Pancreas (tissue), 10 donors: ENCODE results near the gene CUX1. TPM values are rescaled to one million over a fixed set of nuclear protein-coding genes. Genes with fewer than 3 reads are reported as not detected.

Experiments
- ATAC-seq, 4 donors: fragments of 200-7000 bp; cut with Tn5 transposase; one replicate each; pipeline versions ENCODE4 v1.8.0 to v1.9.1; 2020; ENCODE audit warnings: mild to moderate bottlenecking in 4 of 4, moderate library complexity in 4 of 4
- DNase-seq, 6 donors: peaks; one replicate each; pipeline ENCODE4 v3.0.0-alpha.2; 2020
- FAIRE-seq: peaks from 2 replicates; lab custom pipeline; 2012; peaks lifted over from hg19 to GRCh38; lab: Jason Lieb, UNC
- H3K27ac ChIP-seq, 4 donors: fragments of 200-600 bp; sonication (generic); 1 replicate in 3 of 4; 2 replicates in 1 of 4; pipeline versions ENCODE4 v1.5.0 to v1.8.0; 2020
- H3K27me3 ChIP-seq, 4 donors: fragments of 200-600 bp; one replicate each; pipeline ENCODE4 v1.8.0; 2021
- H3K36me3 ChIP-seq, 3 donors: fragments of 200-600 bp; sonication (generic) in 1 of 3; one replicate each; pipeline versions ENCODE4 v1.5.0 to v1.8.0; 2020 to 2021
- H3K4me1 ChIP-seq, 3 donors: fragments of 200-600 bp; one replicate each; pipeline ENCODE4 v1.8.0; 2021
- H3K4me3 ChIP-seq, 4 donors: fragments of 200-600 bp; sonication (generic) in 2 of 4; one replicate each; pipeline versions ENCODE4 v1.5.0 to v1.8.0; 2020 to 2021
- H3K9me3 ChIP-seq, 4 donors: fragments of 200-600 bp; one replicate each; pipeline ENCODE4 v1.8.0; 2021
- WGBS, 2 donors: extraction: QIAGEN DNeasy Blood & Tissue Kit; methylation state at CpG; one replicate each; pipeline ENCODE4 v1.1.7; 2013; 5-methylcytosine and 5-hydroxymethylcytosine counted together
- intact Hi-C, 3 donors: fragments of 100-400 bp; cut with DNase I; formaldehyde crosslinking; loops; one replicate each; pipeline versions ENCODE4 v1.11.1 to v1.14.2; 2022
- polyA plus RNA-seq, 2 donors: library from polyadenylated mRNA; stranded (reverse); fragments of 200-250 nt; gene quantifications; one replicate each; pipeline ENCODE4 v1.2.3, GENCODE V29; 2013
- total RNA-seq, 6 donors: library from RNA; stranded (reverse); fragmentation: NEBNext Ultra II Directional in 4 of 6; extraction: Animal tissue kit (Norgen Biotek cat#: 25700) in 4 of 6; gene quantifications; one replicate each; pipeline versions ENCODE4 v1.2.1 to v1.2.4, GENCODE V29; 2021 to 2023
- TF ChIP-seq, protein P1 (sequence below), 4 donors: fragments of 200-600 bp; sonication (generic) in 3 of 4; IDR thresholded peaks; one replicate each; pipeline versions ENCODE4 v1.5.0 to v1.8.0; 2021; ENCODE audit warnings: antibody characterized with exemption in 4 of 4
- donor health status: healthy with polysubstance abuse.
- donor health status: DM: no; HTN: no; CAD: no; lungs with moderate emphysema.
- donor health status: DM: no; HTN: no; CAD: no.
- donor health status: control.
- donor health status: control.
- donor health status: Bipolar disorder and iron deficiency.
- donor health status: DM: yes; HTN: yes; CAD: no.
- donor health status: DM: no; HTN: no; CAD: no.
- donor health status: DM: no; HTN: no; CAD: no.
- donor health status: DM: yes; HTN: yes; CAD: no.

CUX1 gene
- total and polyA plus RNA-seq, 8 donors: 18.9 to 61.2 (median 45.1) TPM

DNA sequence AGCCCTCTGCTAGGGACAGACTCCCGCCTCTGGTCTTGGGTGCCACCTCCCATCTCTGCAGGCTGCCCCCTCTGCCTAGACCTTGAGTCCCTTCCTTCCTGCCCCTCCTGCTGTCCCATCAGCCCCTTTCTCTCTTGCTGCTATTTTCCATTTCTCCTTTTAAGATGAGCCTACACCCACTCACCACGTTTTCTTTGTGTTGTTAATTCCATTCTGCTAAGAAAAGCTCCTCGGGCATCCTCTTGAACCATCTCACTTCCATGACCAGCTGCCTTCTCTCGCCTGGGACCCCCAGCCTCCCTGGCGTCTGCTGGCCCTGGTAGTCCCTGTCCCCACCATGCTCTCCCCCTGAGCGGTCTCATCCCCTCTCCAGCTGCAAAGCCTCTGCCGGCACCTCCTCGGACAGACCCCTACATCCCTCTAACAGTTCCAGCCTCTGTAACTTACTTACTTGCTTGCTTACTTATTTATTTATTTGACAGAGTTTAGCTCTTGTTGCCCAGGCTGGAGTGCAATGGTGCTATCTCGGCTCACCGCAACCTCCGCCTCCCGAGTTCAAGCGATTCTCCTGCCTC is 373.4 kb downstream of the CUX1 start:
- WGBS, 2 donors: 91 to 92% methylated on average over 13 of the region's 13 CpGs
- ATAC-seq: no peak
- TF ChIP-seq, protein P1, sequence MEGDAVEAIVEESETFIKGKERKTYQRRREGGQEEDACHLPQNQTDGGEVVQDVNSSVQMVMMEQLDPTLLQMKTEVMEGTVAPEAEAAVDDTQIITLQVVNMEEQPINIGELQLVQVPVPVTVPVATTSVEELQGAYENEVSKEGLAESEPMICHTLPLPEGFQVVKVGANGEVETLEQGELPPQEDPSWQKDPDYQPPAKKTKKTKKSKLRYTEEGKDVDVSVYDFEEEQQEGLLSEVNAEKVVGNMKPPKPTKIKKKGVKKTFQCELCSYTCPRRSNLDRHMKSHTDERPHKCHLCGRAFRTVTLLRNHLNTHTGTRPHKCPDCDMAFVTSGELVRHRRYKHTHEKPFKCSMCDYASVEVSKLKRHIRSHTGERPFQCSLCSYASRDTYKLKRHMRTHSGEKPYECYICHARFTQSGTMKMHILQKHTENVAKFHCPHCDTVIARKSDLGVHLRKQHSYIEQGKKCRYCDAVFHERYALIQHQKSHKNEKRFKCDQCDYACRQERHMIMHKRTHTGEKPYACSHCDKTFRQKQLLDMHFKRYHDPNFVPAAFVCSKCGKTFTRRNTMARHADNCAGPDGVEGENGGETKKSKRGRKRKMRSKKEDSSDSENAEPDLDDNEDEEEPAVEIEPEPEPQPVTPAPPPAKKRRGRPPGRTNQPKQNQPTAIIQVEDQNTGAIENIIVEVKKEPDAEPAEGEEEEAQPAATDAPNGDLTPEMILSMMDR (IDR thresholded peaks at IDR 0.05): no peak
- Histone ChIP-seq H3K27me3 (no peaks in the 10 kb centered on the region), H3K27ac (no peak overlapping the region), H3K36me3 (peaks cover 0 to 14% (median 0%) of the 10 kb centered on the region in 3 donors), H3K9me3 (no peaks in the 10 kb centered on the region), H3K4me1 (no peaks in the 10 kb centered on the region), H3K4me3 (no peak overlapping the region)
- no peak for FAIRE-seq
- intact Hi-C loops: no loop called here
- no peak for DNase-seq

DNA sequence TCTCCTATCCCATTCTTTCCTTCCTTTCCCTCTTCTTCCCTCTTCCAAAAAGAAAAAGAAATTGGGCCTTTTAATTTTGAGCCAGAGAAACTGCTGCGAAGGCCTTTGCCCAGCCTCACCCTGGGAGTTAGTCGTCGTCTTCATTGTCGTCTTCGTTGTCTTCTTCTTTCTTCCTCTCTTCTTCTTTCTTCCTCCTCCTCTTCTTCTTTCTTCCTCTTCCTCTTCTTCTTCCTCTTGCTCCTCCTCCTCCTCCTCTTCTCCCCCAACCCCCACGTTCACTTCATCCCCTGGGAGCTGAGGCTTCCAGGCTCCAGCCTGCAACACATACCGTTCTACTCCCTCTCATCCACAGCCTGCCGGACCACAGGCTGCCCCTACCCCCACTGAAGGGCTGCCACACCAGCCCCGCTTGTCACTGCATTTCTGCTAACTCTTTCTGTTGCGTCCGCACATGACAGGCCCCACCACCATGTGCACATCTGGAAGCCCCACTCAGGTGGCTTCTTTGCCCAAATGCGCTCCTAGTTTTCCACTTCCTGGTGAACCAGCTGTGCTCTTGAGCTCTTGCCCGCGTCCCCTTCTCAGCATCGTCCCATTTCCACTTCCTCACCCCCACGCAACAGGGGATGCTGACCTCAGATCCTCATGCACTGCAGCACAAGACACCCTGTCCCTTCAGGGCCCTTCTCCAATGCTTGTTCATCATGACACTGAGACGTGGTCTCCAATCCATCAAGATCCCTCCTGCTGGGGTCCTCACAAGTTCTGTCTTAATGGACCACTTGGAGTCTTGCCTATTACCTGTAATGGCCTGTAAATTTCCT is 374.3 kb downstream of the CUX1 start:
- H3K9me3 ChIP-seq: no peaks in the 10 kb centered on the region
- 89 to 93% methylated on average over 17 of the region's 17 CpGs for WGBS, 2 donors
- ATAC-seq (no peak), FAIRE-seq (no peak), DNase-seq (no peak)
- H3K4me1 ChIP-seq: no peaks in the 10 kb centered on the region
- no peaks in the 10 kb centered on the region for H3K27me3 ChIP-seq
- H3K4me3 ChIP-seq: no peak overlapping the region
- H3K36me3 ChIP-seq: peaks cover 0 to 16% (median 0%) of the 10 kb centered on the region in 3 donors
- intact Hi-C loops: no loop called here
- TF ChIP-seq, protein P1 (IDR thresholded peaks at IDR 0.05): no peak
- no peak overlapping the region for H3K27ac ChIP-seq

DNA sequence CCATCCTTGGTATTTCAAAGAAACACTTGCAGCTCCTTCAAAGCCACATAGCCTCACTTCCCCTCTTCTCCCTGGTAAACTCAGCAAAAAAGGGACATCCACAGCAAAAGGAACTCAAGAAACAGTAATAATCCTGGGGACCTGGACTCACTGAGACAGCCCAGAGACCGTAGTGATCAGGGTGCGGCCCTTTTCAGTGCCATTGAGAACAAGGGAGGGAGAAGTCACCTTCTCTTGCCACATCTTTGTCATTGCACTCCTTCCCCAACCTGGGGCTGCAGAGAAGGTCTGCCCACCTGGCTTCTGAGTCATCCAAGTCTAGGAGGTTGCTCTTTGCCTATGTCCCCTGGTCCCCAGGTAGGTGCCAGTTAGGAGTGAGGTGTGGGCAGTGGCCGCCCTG is 375.4 kb downstream of the CUX1 start:
- H3K4me1 ChIP-seq: no peaks in the 10 kb centered on the region
- no peak for ATAC-seq
- no peak overlapping the region for H3K4me3 ChIP-seq
- TF ChIP-seq, protein P1 (IDR thresholded peaks at IDR 0.05): no peak
- no peak for DNase-seq
- no peaks in the 10 kb centered on the region for H3K27me3 ChIP-seq
- H3K27ac ChIP-seq: no peak overlapping the region
- intact Hi-C loops: no loop called here
- 98% methylated on average over 3 of the region's 3 CpGs for WGBS, 2 donors
- FAIRE-seq: no peak
- peaks cover 0 to 25% (median 0%) of the 10 kb centered on the region in 3 donors for H3K36me3 ChIP-seq
- H3K9me3 ChIP-seq: no peaks in the 10 kb centered on the region

DNA sequence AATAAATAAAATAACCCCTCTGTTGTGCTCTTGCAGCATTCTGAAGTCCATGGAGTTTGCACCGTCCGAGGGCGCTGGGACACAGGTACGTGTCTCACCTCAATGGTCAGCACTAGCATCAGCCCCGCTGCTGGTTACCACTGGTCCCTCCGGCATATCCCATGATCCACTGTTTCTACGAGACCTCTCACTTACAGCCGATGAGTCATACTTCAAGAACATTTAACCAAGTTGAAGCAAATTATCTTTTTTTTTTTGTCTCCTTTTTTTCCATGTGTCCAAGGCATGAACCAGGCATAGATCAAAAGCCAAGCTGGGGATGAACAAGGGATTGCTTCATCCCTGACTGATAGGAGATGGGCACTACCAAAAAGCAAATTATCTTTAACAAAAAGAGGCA is 376.4 kb downstream of the CUX1 start:
- no peak for ATAC-seq
- TF ChIP-seq, protein P1 (IDR thresholded peaks at IDR 0.05): no peak
- intact Hi-C loops: no loop called here
- Histone ChIP-seq H3K4me3 (no peak overlapping the region), H3K27me3 (no peaks in the 10 kb centered on the region), H3K27ac (no peak overlapping the region), H3K4me1 (no peaks in the 10 kb centered on the region), H3K36me3 (peaks cover 0 to 25% (median 0%) of the 10 kb centered on the region in 3 donors), H3K9me3 (no peaks in the 10 kb centered on the region)
- no peak for FAIRE-seq
- 90 to 92% methylated on average over 8 of the region's 8 CpGs for WGBS, 2 donors
- no peak for DNase-seq

DNA sequence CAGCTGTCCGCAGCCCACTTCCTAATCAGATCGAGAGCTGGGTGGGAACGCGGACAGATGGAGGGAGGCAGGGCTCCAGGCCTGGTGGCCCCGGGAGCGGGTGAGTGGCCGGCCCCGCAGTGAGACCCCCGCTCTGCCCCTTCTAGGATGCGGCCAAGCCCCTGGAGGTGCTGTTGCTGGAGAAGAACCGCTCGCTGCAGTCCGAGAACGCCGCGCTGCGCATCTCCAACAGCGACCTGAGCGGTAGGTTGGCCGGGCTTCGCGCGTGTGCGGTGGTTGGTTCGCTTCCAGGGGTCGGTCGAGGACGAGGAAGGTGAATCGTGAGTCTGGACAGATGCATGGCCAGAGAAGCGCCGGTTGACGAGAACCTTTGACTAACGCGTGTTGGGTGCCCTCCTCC is 377.9 kb downstream of the CUX1 start:
- Histone ChIP-seq H3K36me3 (peaks cover 0 to 25% (median 0%) of the 10 kb centered on the region in 3 donors), H3K27me3 (no peaks in the 10 kb centered on the region), H3K4me3 (no peak overlapping the region), H3K4me1 (no peaks in the 10 kb centered on the region), H3K27ac (no peak overlapping the region), H3K9me3 (no peaks in the 10 kb centered on the region)
- intact Hi-C loops: no loop called here
- DNase-seq (no peak), ATAC-seq (no peak), FAIRE-seq (no peak)
- WGBS, 2 donors: 93 to 95% methylated on average over 32 to 34 of the region's 34 CpGs
- TF ChIP-seq, protein P1 (IDR thresholded peaks at IDR 0.05): no peak
